ENCODE results near the gene CCDC142.

DNA sequence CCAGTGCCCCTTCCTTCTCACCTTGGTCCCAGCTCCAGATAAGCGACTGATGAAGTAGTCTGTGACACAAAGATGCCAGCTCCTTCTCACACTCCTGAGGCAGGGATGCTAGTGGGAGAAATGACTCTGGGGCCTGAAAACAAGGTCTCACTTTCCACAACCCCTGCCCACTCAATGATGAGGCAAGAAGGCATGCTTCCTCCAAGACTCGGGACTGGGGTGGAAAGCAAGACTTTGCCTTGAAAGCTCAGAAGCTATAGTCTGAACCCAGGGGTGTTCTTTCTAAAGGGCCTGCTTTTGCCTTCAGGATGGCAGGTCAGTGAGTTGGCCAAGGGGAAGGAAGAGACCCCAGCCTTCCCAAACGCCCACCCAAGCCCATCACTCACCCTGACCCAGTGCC is 1.4 kb downstream of the CCDC142 start:
- TF ChIP-seq, protein P1, sequence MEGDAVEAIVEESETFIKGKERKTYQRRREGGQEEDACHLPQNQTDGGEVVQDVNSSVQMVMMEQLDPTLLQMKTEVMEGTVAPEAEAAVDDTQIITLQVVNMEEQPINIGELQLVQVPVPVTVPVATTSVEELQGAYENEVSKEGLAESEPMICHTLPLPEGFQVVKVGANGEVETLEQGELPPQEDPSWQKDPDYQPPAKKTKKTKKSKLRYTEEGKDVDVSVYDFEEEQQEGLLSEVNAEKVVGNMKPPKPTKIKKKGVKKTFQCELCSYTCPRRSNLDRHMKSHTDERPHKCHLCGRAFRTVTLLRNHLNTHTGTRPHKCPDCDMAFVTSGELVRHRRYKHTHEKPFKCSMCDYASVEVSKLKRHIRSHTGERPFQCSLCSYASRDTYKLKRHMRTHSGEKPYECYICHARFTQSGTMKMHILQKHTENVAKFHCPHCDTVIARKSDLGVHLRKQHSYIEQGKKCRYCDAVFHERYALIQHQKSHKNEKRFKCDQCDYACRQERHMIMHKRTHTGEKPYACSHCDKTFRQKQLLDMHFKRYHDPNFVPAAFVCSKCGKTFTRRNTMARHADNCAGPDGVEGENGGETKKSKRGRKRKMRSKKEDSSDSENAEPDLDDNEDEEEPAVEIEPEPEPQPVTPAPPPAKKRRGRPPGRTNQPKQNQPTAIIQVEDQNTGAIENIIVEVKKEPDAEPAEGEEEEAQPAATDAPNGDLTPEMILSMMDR (IDR thresholded peaks at IDR 0.05), result no peak
- no peak for TF ChIP-seq POLR2A (IDR thresholded peaks at IDR 0.05)

Measured in thyroid gland (tissue), 4 donors.